ENCODE measurements around the gene HMCN1.
"Not testable (repeated sequence)": the region's sequence is repeated elsewhere in the genome, so short reads cannot be mapped to it uniquely, and the experiment has no call there.

Gene HMCN1

GRCh38 chr1:185864889-185865517 is 130.8 kb downstream of the HMCN1 start:
- Histone ChIP-seq H3K4me3 (ENCODE audit: low read length) (no peak overlapping the region), H3K27ac (ENCODE audit: low read length) (no peak overlapping the region), H3K27me3 (ENCODE audit: control insufficient read depth, insufficient read depth, low read length) (no peaks in the 10 kb centered on the region), H3K36me3 (ENCODE audit: control insufficient read depth, insufficient read depth, low read length) (no peaks in the 10 kb centered on the region), H3K4me1 (ENCODE audit: control insufficient read depth, insufficient read depth, low read length) (no peaks in the 10 kb centered on the region), H3K9me3 (ENCODE audit: control insufficient read depth, insufficient read depth, low read length) (no peaks in the 10 kb centered on the region)
- no CpG with 5 or more reads among the region's 2 CpGs for WGBS (ENCODE audit: insufficient coverage, insufficient read length)
- no peak for DNase-seq (ENCODE audit: low read depth, low spot score)

GRCh38 chr1:185869590-185869989 is 135.4 kb downstream of the HMCN1 start:
- Histone ChIP-seq H3K9me3 (ENCODE audit: control insufficient read depth, insufficient read depth, low read length) (no peaks in the 10 kb centered on the region), H3K4me3 (ENCODE audit: low read length) (no peak overlapping the region), H3K27ac (ENCODE audit: low read length) (no peak overlapping the region), H3K36me3 (ENCODE audit: control insufficient read depth, insufficient read depth, low read length) (no peaks in the 10 kb centered on the region), H3K4me1 (ENCODE audit: control insufficient read depth, insufficient read depth, low read length) (no peaks in the 10 kb centered on the region), H3K27me3 (ENCODE audit: control insufficient read depth, insufficient read depth, low read length) (no peaks in the 10 kb centered on the region)
- no CpG with 5 or more reads among the region's 2 CpGs for WGBS (ENCODE audit: insufficient coverage, insufficient read length)
- no peak for DNase-seq (ENCODE audit: low read depth, low spot score)

- H3K27me3 ChIP-seq (ENCODE audit: control insufficient read depth, insufficient read depth, low read length): no peaks in the 10 kb centered on the region
- H3K36me3 ChIP-seq (ENCODE audit: control insufficient read depth, insufficient read depth, low read length): no peaks in the 10 kb centered on the region
- no peaks in the 10 kb centered on the region for H3K9me3 ChIP-seq (ENCODE audit: control insufficient read depth, insufficient read depth, low read length)
- no peak overlapping the region for H3K27ac ChIP-seq (ENCODE audit: low read length)
- no peak for DNase-seq (ENCODE audit: low read depth, low spot score)
- no peaks in the 10 kb centered on the region for H3K4me1 ChIP-seq (ENCODE audit: control insufficient read depth, insufficient read depth, low read length)
- no CpG with 5 or more reads among the region's 2 CpGs for WGBS (ENCODE audit: insufficient coverage, insufficient read length)
- H3K4me3 ChIP-seq (ENCODE audit: low read length): no peak overlapping the region
Observed at GRCh38 chr1:185871627-185872150, 137.5 kb downstream of the HMCN1 start.

- DNase-seq (ENCODE audit: low read depth, low spot score): no peak
- no peaks in the 10 kb centered on the region for H3K27me3 ChIP-seq (ENCODE audit: control insufficient read depth, insufficient read depth, low read length)
- no peaks in the 10 kb centered on the region for H3K4me1 ChIP-seq (ENCODE audit: control insufficient read depth, insufficient read depth, low read length)
- H3K9me3 ChIP-seq (ENCODE audit: control insufficient read depth, insufficient read depth, low read length): no peaks in the 10 kb centered on the region
- H3K36me3 ChIP-seq (ENCODE audit: control insufficient read depth, insufficient read depth, low read length): no peaks in the 10 kb centered on the region
- WGBS (ENCODE audit: insufficient coverage, insufficient read length): no CpG with 5 or more reads among the region's 2 CpGs
- no peak overlapping the region for H3K27ac ChIP-seq (ENCODE audit: low read length)
- no peak overlapping the region for H3K4me3 ChIP-seq (ENCODE audit: low read length)
Observed at GRCh38 chr1:185874246-185874645, 140.1 kb downstream of the HMCN1 start.

GRCh38 chr1:185880330-185880729 is 146.1 kb downstream of the HMCN1 start:
- Histone ChIP-seq H3K27me3 (ENCODE audit: control insufficient read depth, insufficient read depth, low read length) (no peaks in the 10 kb centered on the region), H3K27ac (ENCODE audit: low read length) (no peak overlapping the region)
- no peak for DNase-seq (ENCODE audit: low read depth, low spot score)

GRCh38 chr1:185880779-185881333 is 146.7 kb downstream of the HMCN1 start:
- DNase-seq (ENCODE audit: low read depth, low spot score): no peak
- Histone ChIP-seq H3K36me3 (ENCODE audit: control insufficient read depth, insufficient read depth, low read length) (no peaks in the 10 kb centered on the region), H3K27me3 (ENCODE audit: control insufficient read depth, insufficient read depth, low read length) (no peaks in the 10 kb centered on the region), H3K9me3 (ENCODE audit: control insufficient read depth, insufficient read depth, low read length) (no peaks in the 10 kb centered on the region), H3K4me3 (ENCODE audit: low read length) (no peak overlapping the region), H3K27ac (ENCODE audit: low read length) (no peak overlapping the region), H3K4me1 (ENCODE audit: control insufficient read depth, insufficient read depth, low read length) (no peaks in the 10 kb centered on the region)
- WGBS (ENCODE audit: insufficient coverage, insufficient read length): no CpG with 5 or more reads among the region's 7 CpGs

More at GRCh38 chr1:185880330-185880729, 146.1 kb downstream of the HMCN1 start:
- Histone ChIP-seq H3K9me3 (ENCODE audit: control insufficient read depth, insufficient read depth, low read length) (no peaks in the 10 kb centered on the region), H3K36me3 (ENCODE audit: control insufficient read depth, insufficient read depth, low read length) (no peaks in the 10 kb centered on the region), H3K4me1 (ENCODE audit: control insufficient read depth, insufficient read depth, low read length) (no peaks in the 10 kb centered on the region), H3K4me3 (ENCODE audit: low read length) (no peak overlapping the region)

- Histone ChIP-seq H3K9me3 (ENCODE audit: control insufficient read depth, insufficient read depth, low read length) (no peaks in the 10 kb centered on the region), H3K4me3 (ENCODE audit: low read length) (no peak overlapping the region), H3K36me3 (ENCODE audit: control insufficient read depth, insufficient read depth, low read length) (no peaks in the 10 kb centered on the region), H3K27me3 (ENCODE audit: control insufficient read depth, insufficient read depth, low read length) (no peaks in the 10 kb centered on the region), H3K4me1 (ENCODE audit: control insufficient read depth, insufficient read depth, low read length) (no peaks in the 10 kb centered on the region), H3K27ac (ENCODE audit: low read length) (no peak overlapping the region)
- DNase-seq (ENCODE audit: low read depth, low spot score): no peak
- WGBS (ENCODE audit: insufficient coverage, insufficient read length): no CpG with 5 or more reads among the region's 1 CpG
Observed at GRCh38 chr1:185886046-185886445, 151.9 kb downstream of the HMCN1 start.

- no CpG with 5 or more reads among the region's 4 CpGs for WGBS (ENCODE audit: insufficient coverage, insufficient read length)
- DNase-seq (ENCODE audit: low read depth, low spot score): no peak
- Histone ChIP-seq H3K36me3 (ENCODE audit: control insufficient read depth, insufficient read depth, low read length) (no peaks in the 10 kb centered on the region), H3K9me3 (ENCODE audit: control insufficient read depth, insufficient read depth, low read length) (no peaks in the 10 kb centered on the region), H3K4me1 (ENCODE audit: control insufficient read depth, insufficient read depth, low read length) (no peaks in the 10 kb centered on the region), H3K27ac (ENCODE audit: low read length) (no peak overlapping the region), H3K27me3 (ENCODE audit: control insufficient read depth, insufficient read depth, low read length) (no peaks in the 10 kb centered on the region), H3K4me3 (ENCODE audit: low read length) (no peak overlapping the region)
Observed at GRCh38 chr1:185886671-185887070, 152.5 kb downstream of the HMCN1 start.

- H3K27ac ChIP-seq (ENCODE audit: low read length); H3K36me3 ChIP-seq (ENCODE audit: control insufficient read depth, insufficient read depth, low read length); H3K4me1 ChIP-seq (ENCODE audit: control insufficient read depth, insufficient read depth, low read length); DNase-seq (ENCODE audit: low read depth, low spot score); H3K4me3 ChIP-seq (ENCODE audit: low read length); H3K9me3 ChIP-seq (ENCODE audit: control insufficient read depth, insufficient read depth, low read length); H3K27me3 ChIP-seq (ENCODE audit: control insufficient read depth, insufficient read depth, low read length): not testable (repeated sequence)
- no CpG with 5 or more reads among the region's 26 CpGs for WGBS (ENCODE audit: insufficient coverage, insufficient read length)
Observed at GRCh38 chr1:185892831-185893403, 158.7 kb downstream of the HMCN1 start.

GRCh38 chr1:185894791-185895190 is 160.6 kb downstream of the HMCN1 start:
- no peak for DNase-seq (ENCODE audit: low read depth, low spot score)
- H3K27me3 ChIP-seq (ENCODE audit: control insufficient read depth, insufficient read depth, low read length): no peaks in the 10 kb centered on the region
- no peaks in the 10 kb centered on the region for H3K9me3 ChIP-seq (ENCODE audit: control insufficient read depth, insufficient read depth, low read length)
- no CpG with 5 or more reads among the region's 3 CpGs for WGBS (ENCODE audit: insufficient coverage, insufficient read length)
- no peaks in the 10 kb centered on the region for H3K4me1 ChIP-seq (ENCODE audit: control insufficient read depth, insufficient read depth, low read length)
- H3K36me3 ChIP-seq (ENCODE audit: control insufficient read depth, insufficient read depth, low read length): no peaks in the 10 kb centered on the region
- no peak overlapping the region for H3K27ac ChIP-seq (ENCODE audit: low read length)
- no peak overlapping the region for H3K4me3 ChIP-seq (ENCODE audit: low read length)

All from iPS DF 6.9 (cell line).